Stimulated activated CD8-positive, alpha-beta memory T cell treated with anti-CD3 and anti-CD28 coated beads, Interleukin-4, amount 100 ng/mL, for 24 hours (primary cell): ENCODE data around the gene PTCD2.

Experiments used
- DNase-seq: peaks from one replicate; pipeline ENCODE4 v3.0.0-alpha.2; 2020; ENCODE audit warnings: low read depth

PTCD2 gene

GRCh38 chr5:72319976-72320752, at the start of gene PTCD2, which contains the start of gene MRPS27:
Gene PTCD2, plus strand, starts transcription at chr5:72320373. Its CDS starts 10 bp downstream, at chr5:72320383.
Gene MRPS27, minus strand, starts transcription at chr5:72320240. Its CDS starts 19 bp downstream, at chr5:72320221.
- peak; percentile 90 for DNase-seq

GRCh38 chr5:72271702-72272101, 48.5 kb upstream of the PTCD2 start:
- DNase-seq: no peak

- DNase-seq: no peak
Measured at GRCh38 chr5:72272398-72272797, 47.8 kb upstream of the PTCD2 start.

- no peak for DNase-seq
Measured at GRCh38 chr5:72273547-72273946, 46.6 kb upstream of the PTCD2 start.

GRCh38 chr5:72276219-72276752, 43.9 kb upstream of the PTCD2 start:
- DNase-seq: no peak

GRCh38 chr5:72280581-72281069, 39.5 kb upstream of the PTCD2 start:
- DNase-seq: no peak

GRCh38 chr5:72281430-72281763, 38.8 kb upstream of the PTCD2 start:
- no peak for DNase-seq

- DNase-seq: no peak
Measured at GRCh38 chr5:72281764-72282499, 38.2 kb upstream of the PTCD2 start.

- no peak for DNase-seq
Measured at GRCh38 chr5:72282878-72283277, 37.3 kb upstream of the PTCD2 start.

GRCh38 chr5:72283358-72283757, 36.8 kb upstream of the PTCD2 start:
- no peak for DNase-seq

- DNase-seq: no peak
Measured at GRCh38 chr5:72284559-72285423, 35.4 kb upstream of the PTCD2 start.

- DNase-seq: no peak
Measured at GRCh38 chr5:72285424-72285821, 34.8 kb upstream of the PTCD2 start.

GRCh38 chr5:72286798-72287197, 33.4 kb upstream of the PTCD2 start:
- DNase-seq: no peak

- DNase-seq: no peak
Measured at GRCh38 chr5:72288924-72289323, 31.2 kb upstream of the PTCD2 start.

- DNase-seq: no peak
Measured at GRCh38 chr5:72290356-72291133, 29.6 kb upstream of the PTCD2 start.

- DNase-seq: no peak
Measured at GRCh38 chr5:72291601-72292000, 28.6 kb upstream of the PTCD2 start.

GRCh38 chr5:72292411-72292810, 27.8 kb upstream of the PTCD2 start:
- DNase-seq: no peak

GRCh38 chr5:72293495-72294055, 26.6 kb upstream of the PTCD2 start:
- DNase-seq: no peak

- no peak for DNase-seq
Measured at GRCh38 chr5:72294473-72294872, 25.7 kb upstream of the PTCD2 start.

- DNase-seq: no peak
Measured at GRCh38 chr5:72295539-72295938, 24.6 kb upstream of the PTCD2 start.

GRCh38 chr5:72296256-72296655, 23.9 kb upstream of the PTCD2 start:
- no peak for DNase-seq
